AG08395 (cell line): ENCODE results near the gene PILRB.

ENCODE experiments used
- DNase-seq: peaks from one replicate; pipeline ENCODE4 v3.0.0; 2012; ENCODE audit warnings: mixed read lengths, low spot score

Gene PILRB

GRCh38 chr7:100407285-100408180 lies 49.6 kb downstream of the PILRB start:
- peak; percentile 80 for DNase-seq

DNA sequence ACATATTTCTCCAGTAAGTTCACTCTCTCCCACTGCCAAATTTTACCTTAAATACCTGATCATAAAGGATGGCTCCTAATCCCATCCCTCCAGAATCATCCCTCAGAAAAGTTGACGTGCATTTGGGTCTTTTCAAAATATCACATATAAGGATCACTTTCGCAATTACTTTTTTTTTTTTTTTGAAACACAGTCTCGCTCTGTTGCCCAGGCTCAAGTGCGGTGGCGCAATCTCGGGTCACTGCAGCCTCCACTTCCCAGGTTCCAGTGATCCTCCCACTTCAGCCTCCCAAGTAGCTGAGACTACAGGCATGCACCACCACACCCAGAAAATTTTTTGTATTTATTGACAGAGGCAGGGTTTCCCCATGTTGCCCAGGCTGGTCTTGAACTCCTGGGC lies 53.2 kb downstream of the PILRB start:
- no peak for DNase-seq

GRCh38 chr7:100413346-100413745 lies 55.4 kb downstream of the PILRB start:
- DNase-seq = no peak

- no peak for DNase-seq
These were observed 56.0 kb downstream of the PILRB start for GRCh38 chr7:100413889-100414288.

- DNase-seq = no peak
These were observed 57.5 kb downstream of the PILRB start for GRCh38 chr7:100415448-100415847.
